ENCODE measurements around the gene PIEZO1.

DNA sequence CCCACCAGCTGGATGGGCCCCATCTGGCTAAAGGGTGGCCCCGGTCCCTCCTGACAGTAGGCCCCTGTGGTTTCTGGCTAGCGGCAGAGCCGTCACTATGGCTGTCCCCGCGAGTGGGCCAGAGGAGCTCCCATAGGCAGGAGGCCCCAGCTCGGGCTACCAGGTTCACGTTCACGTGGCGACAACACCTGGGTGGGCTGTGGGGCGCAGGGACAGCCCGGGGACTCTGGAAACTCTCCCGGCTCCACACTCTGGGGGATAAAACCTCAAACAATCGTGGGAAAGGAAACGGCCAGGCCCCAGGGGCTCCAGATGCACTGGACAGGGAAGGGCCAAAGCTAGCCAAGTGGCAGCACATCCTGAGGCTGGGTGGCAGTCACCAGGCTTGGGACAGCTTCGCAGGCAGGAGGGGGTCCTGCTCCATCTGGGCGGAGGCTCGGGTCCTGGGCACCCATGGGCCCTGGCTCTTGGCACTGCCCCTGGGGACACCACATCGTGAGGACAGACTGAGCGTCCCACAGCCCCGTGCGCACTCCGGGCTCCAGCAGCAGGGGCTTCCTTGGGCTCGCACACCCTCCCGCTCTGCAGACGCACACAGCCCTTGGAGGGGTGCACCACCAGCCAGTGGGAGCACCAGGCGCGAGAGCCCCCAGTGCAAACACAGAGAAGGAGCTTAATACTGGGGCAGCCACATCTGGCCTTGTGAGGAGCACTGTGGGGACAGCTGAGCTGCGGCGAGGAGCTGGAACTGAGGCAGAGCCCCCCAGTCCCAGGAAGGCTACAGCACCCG, 83.2 kb downstream of the PIEZO1 start:
- no peak for TF ChIP-seq POLR2A (IDR thresholded peaks at IDR 0.05)
- TF ChIP-seq, protein P1, sequence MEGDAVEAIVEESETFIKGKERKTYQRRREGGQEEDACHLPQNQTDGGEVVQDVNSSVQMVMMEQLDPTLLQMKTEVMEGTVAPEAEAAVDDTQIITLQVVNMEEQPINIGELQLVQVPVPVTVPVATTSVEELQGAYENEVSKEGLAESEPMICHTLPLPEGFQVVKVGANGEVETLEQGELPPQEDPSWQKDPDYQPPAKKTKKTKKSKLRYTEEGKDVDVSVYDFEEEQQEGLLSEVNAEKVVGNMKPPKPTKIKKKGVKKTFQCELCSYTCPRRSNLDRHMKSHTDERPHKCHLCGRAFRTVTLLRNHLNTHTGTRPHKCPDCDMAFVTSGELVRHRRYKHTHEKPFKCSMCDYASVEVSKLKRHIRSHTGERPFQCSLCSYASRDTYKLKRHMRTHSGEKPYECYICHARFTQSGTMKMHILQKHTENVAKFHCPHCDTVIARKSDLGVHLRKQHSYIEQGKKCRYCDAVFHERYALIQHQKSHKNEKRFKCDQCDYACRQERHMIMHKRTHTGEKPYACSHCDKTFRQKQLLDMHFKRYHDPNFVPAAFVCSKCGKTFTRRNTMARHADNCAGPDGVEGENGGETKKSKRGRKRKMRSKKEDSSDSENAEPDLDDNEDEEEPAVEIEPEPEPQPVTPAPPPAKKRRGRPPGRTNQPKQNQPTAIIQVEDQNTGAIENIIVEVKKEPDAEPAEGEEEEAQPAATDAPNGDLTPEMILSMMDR (IDR thresholded peaks at IDR 0.05): no peak

Measured in lower leg skin (tissue), 3 donors.